ENCODE data around the gene CLEC2L.

- TF ChIP-seq POLR2A (IDR thresholded peaks at IDR 0.05) (no peak), CTCF (IDR thresholded peaks at IDR 0.05) (no peak)
Observed at GRCh38 chr7:139526578-139527544, 3.4 kb downstream of the CLEC2L start.
